H1 (cell line): Measurements from ENCODE around the gene IP6K1. TPM values are rescaled to one million over a fixed set of nuclear protein-coding genes. Genes with fewer than 3 reads are reported as not detected.

Experiments used
- CTCF ChIA-PET: fragments of 300-600 bp; sonication (Branson Sonifier 250); formaldehyde crosslinking; loops from one replicate; lab custom pipeline; 2021; ENCODE audit not compliant: partially characterized antibody; lab: Charles Lee
- POLR2A ChIA-PET: fragments of 300-600 bp; sonication (Branson Sonifier 250); formaldehyde crosslinking; loops from one replicate; lab custom pipeline; 2021; ENCODE audit warnings: inconsistent platforms; ENCODE audit not compliant: partially characterized antibody; lab: Charles Lee
- DNase-seq, 2 experiments: peaks; one replicate each; pipeline versions ENCODE4 v3.0.0 to v3.0.0-alpha.2; 2010 to 2022; ENCODE audit warnings: low spot score in 2 of 2, low read depth in 1 of 2, mixed read lengths in 1 of 2
- FAIRE-seq: peaks from 2 replicates; lab custom pipeline; 2011; peaks lifted over from hg19 to GRCh38; lab: Jason Lieb, UNC
- H2AFZ ChIP-seq: 2 replicates; pipeline ENCODE4 v1.8.1; 2012; ENCODE audit warnings: low read length, inconsistent platforms
- H2AK5ac ChIP-seq: 2 replicates; pipeline ENCODE4 v1.6.1; 2013; ENCODE audit warnings: low read depth, low read length
- H2BK120ac ChIP-seq: replicated peaks from 2 replicates; pipeline ENCODE3; 2013; ENCODE audit warnings: low read depth, low read length, inconsistent platforms
- H2BK12ac ChIP-seq: 2 replicates; pipeline ENCODE4 v1.6.1; 2013; ENCODE audit warnings: low read depth, low read length
- H2BK15ac ChIP-seq: 2 replicates; pipeline ENCODE4 v1.6.1; 2013; ENCODE audit warnings: low read length
- H2BK20ac ChIP-seq: 2 replicates; pipeline ENCODE4 v1.6.1; 2013; ENCODE audit warnings: low read length
- H2BK5ac ChIP-seq: 2 replicates; pipeline ENCODE4 v1.6.1; 2013; ENCODE audit warnings: low read depth, low read length
- H3K14ac ChIP-seq: 2 replicates; pipeline ENCODE4 v1.6.1; 2013; ENCODE audit warnings: inconsistent platforms; ENCODE audit not compliant: insufficient read length
- H3K18ac ChIP-seq: 2 replicates; pipeline ENCODE4 v1.6.1; 2013; ENCODE audit warnings: low read length; ENCODE audit errors: extremely low read depth
- H3K23ac ChIP-seq: 2 replicates; pipeline ENCODE4 v1.6.1; 2013; ENCODE audit warnings: inconsistent platforms; ENCODE audit not compliant: insufficient read length
- H3K23me2 ChIP-seq: 2 replicates; pipeline ENCODE4 v1.6.1; 2013; ENCODE audit warnings: low read depth, low read length
- H3K27ac ChIP-seq: 2 replicates; pipeline ENCODE4 v1.6.1; 2011; ENCODE audit warnings: low read depth, low read length, inconsistent platforms
- H3K27me3 ChIP-seq, 4 experiments: replicated peaks in 1 of 4; 1 replicate in 1 of 4; 2 replicates in 3 of 4; pipeline versions ENCODE4 v1.6.1 to v1.8.1; 2011 to 2013; ENCODE audit warnings: low read length in 3 of 4, mild to moderate bottlenecking in 3 of 4, inconsistent platforms in 2 of 4, mixed read lengths in 2 of 4, moderate library complexity in 1 of 4; ENCODE audit not compliant: control insufficient read depth in 3 of 4, insufficient read depth in 3 of 4; ENCODE audit errors: extremely low read depth in 1 of 4
- H3K36me3 ChIP-seq, 4 experiments: 2 replicates each; pipeline versions ENCODE4 v1.6.1 to v1.8.1; 2011 to 2013; ENCODE audit warnings: mild to moderate bottlenecking in 4 of 4, low read length in 3 of 4, moderate library complexity in 2 of 4, control low read depth in 1 of 4, inconsistent platforms in 1 of 4; ENCODE audit not compliant: insufficient read depth in 4 of 4, control insufficient read depth in 2 of 4
- H3K4ac ChIP-seq: replicated peaks from 2 replicates; pipeline ENCODE3; 2013; ENCODE audit warnings: low read length, low read depth, mixed read lengths, inconsistent platforms; ENCODE audit not compliant: insufficient read length
- H3K4me1 ChIP-seq, 4 experiments: replicated peaks in 1 of 4; 1 replicate in 1 of 4; 2 replicates in 3 of 4; pipeline versions ENCODE4 v1.6.1 to v1.8.1; 2011 to 2013; ENCODE audit warnings: low read length in 3 of 4, inconsistent platforms in 2 of 4, mixed read lengths in 1 of 4; ENCODE audit not compliant: insufficient read depth in 4 of 4, control insufficient read depth in 3 of 4
- H3K4me2 ChIP-seq, 2 experiments: 2 replicates each; pipeline versions ENCODE4 v1.6.1 to v1.8.1; 2011 to 2013; ENCODE audit warnings: low read depth in 2 of 2, low read length in 2 of 2, control low read depth in 1 of 2, inconsistent platforms in 1 of 2, mild to moderate bottlenecking in 1 of 2; ENCODE audit not compliant: insufficient read depth in 1 of 2
- H3K4me3 ChIP-seq, 4 experiments: fragments of 200-600, 300-600 bp in 1 of 4; sonication (generic), shearing (Covaris generic), sonication (Bioruptor Twin) in 1 of 4; 2 replicates each; pipeline versions ENCODE4 v1.5.1 to v1.8.1; 2011 to 2016; ENCODE audit warnings: low read length in 4 of 4, low read depth in 3 of 4, control low read depth in 2 of 4, inconsistent platforms in 2 of 4, mild to moderate bottlenecking in 2 of 4, mixed read lengths in 1 of 4, moderate library complexity in 1 of 4; ENCODE audit not compliant: insufficient read depth in 2 of 4; ENCODE audit errors: extremely low read depth in 1 of 4
- H3K56ac ChIP-seq: replicated peaks from 2 replicates; pipeline ENCODE3; 2013; ENCODE audit warnings: low read depth, mild to moderate bottlenecking, mixed read lengths, low read length, inconsistent platforms; ENCODE audit not compliant: insufficient read length
- H3K79me1 ChIP-seq: 2 replicates; pipeline ENCODE4 v1.6.1; 2013; ENCODE audit warnings: low read depth, low read length, control low read depth
- H3K79me2 ChIP-seq, 2 experiments: 2 replicates each; pipeline versions ENCODE4 v1.6.1 to v1.8.1; 2012 to 2013; ENCODE audit warnings: low read length in 2 of 2, mild to moderate bottlenecking in 2 of 2, inconsistent platforms in 1 of 2; ENCODE audit not compliant: insufficient read depth in 2 of 2, control insufficient read depth in 1 of 2
- H3K9ac ChIP-seq, 4 experiments: replicated peaks in 1 of 4; 1 replicate in 1 of 4; 2 replicates in 3 of 4; pipeline versions ENCODE4 v1.6.1 to v1.8.1; 2011 to 2013; ENCODE audit warnings: low read depth in 3 of 4, low read length in 3 of 4, control low read depth in 2 of 4, mild to moderate bottlenecking in 2 of 4, moderate library complexity in 2 of 4, inconsistent platforms in 1 of 4; ENCODE audit errors: extremely low read depth in 1 of 4
- H3K9me3 ChIP-seq, 2 experiments: 2 replicates each; pipeline versions ENCODE4 v1.6.1 to v1.8.1; 2012 to 2013; ENCODE audit warnings: mild to moderate bottlenecking in 2 of 2, moderate library complexity in 2 of 2, control low read depth in 1 of 2, inconsistent platforms in 1 of 2, low read depth in 1 of 2, low read length in 1 of 2, mixed read lengths in 1 of 2; ENCODE audit not compliant: insufficient read depth in 2 of 2
- H4K20me1 ChIP-seq, 2 experiments: replicated peaks in 1 of 2; 2 replicates each; pipeline versions ENCODE3 to v1.8.1; 2011 to 2013; ENCODE audit warnings: inconsistent platforms in 2 of 2, low read length in 2 of 2, mild to moderate bottlenecking in 1 of 2; ENCODE audit not compliant: insufficient read depth in 2 of 2, control insufficient read depth in 1 of 2
- H4K5ac ChIP-seq: 2 replicates; pipeline ENCODE4 v1.6.1; 2013; ENCODE audit warnings: low read length, low read depth, mixed read lengths, inconsistent platforms; ENCODE audit not compliant: insufficient read length
- H4K8ac ChIP-seq: 2 replicates; pipeline ENCODE4 v1.8.0; 2013; ENCODE audit warnings: mild to moderate bottlenecking, moderate library complexity, low read length, inconsistent platforms; ENCODE audit not compliant: insufficient read depth; ENCODE audit errors: extremely low read depth
- H4K91ac ChIP-seq: replicated peaks from 2 replicates; pipeline ENCODE3; 2013; ENCODE audit warnings: low read length, mixed read lengths, inconsistent platforms; ENCODE audit not compliant: insufficient read length
- ASH2L ChIP-seq: fragments of 200-600, 300-600 bp; sonication (generic); IDR thresholded peaks from one replicate; pipeline ENCODE4 v1.7.1; 2017; ENCODE audit warnings: low read length
- BACH1 ChIP-seq: IDR thresholded peaks from 2 replicates; pipeline ENCODE4 v1.6.1; 2012; ENCODE audit warnings: low read length, improper control_type of control experiment
- CBX8 ChIP-seq: fragments of 300-800, 300-1000 bp; sonication (generic); IDR thresholded peaks from 2 replicates; pipeline ENCODE4 v1.7.1; 2016; ENCODE audit warnings: low read depth, low read length, borderline replicate concordance
- CHD1 ChIP-seq: IDR thresholded peaks from 2 replicates; pipeline ENCODE4 v1.6.1; 2012; ENCODE audit warnings: low read depth, low read length, improper control_type of control experiment
- CHD2 ChIP-seq: IDR thresholded peaks from 2 replicates; pipeline ENCODE4 v1.6.1; 2012; ENCODE audit warnings: low read length, improper control_type of control experiment
- EGR1 ChIP-seq: IDR thresholded peaks from 2 replicates; pipeline ENCODE4 v1.6.1; 2011; ENCODE audit warnings: low read depth, low read length, borderline replicate concordance
- EP300 ChIP-seq, 2 experiments: IDR thresholded peaks; 1 replicate in 1 of 2; 2 replicates in 1 of 2; pipeline ENCODE4 v1.6.1; 2011 to 2012; ENCODE audit warnings: low read depth in 2 of 2, low read length in 2 of 2, mild to moderate bottlenecking in 2 of 2, borderline replicate concordance in 1 of 2, inconsistent platforms in 1 of 2, moderate library complexity in 1 of 2
- HDAC2 ChIP-seq, 2 experiments: fragments of 300-600 bp in 1 of 2; sonication (generic) in 1 of 2; IDR thresholded peaks; 2 replicates each; pipeline ENCODE4 v1.6.1; 2011 to 2012; ENCODE audit warnings: low read depth in 2 of 2, low read length in 2 of 2, mild to moderate bottlenecking in 2 of 2, moderate library complexity in 2 of 2, borderline replicate concordance in 1 of 2, inconsistent platforms in 1 of 2
- KDM1A ChIP-seq: fragments of 200-600, 300-600 bp; sonication (generic); IDR thresholded peaks from 2 replicates; pipeline ENCODE4 v1.7.1; 2016; ENCODE audit warnings: mild to moderate bottlenecking, low read length, borderline replicate concordance
- POLR2A ChIP-seq, 2 experiments: IDR thresholded peaks; 1 replicate in 1 of 2; 2 replicates in 1 of 2; pipeline ENCODE4 v1.6.1; 2011; ENCODE audit warnings: low read depth in 2 of 2, low read length in 2 of 2, mild to moderate bottlenecking in 2 of 2; ENCODE audit errors: control extremely low read depth in 1 of 2
- POLR2AphosphoS5 ChIP-seq: IDR thresholded peaks from 2 replicates; pipeline ENCODE4 v1.6.1; 2011; ENCODE audit warnings: low read depth, low read length
- RBBP5 ChIP-seq: IDR thresholded peaks from 2 replicates; pipeline ENCODE4 v1.7.1; 2012; ENCODE audit warnings: low read depth, mild to moderate bottlenecking, inconsistent platforms, low read length, moderate library complexity, borderline replicate concordance
- SIRT6 ChIP-seq: IDR thresholded peaks from one replicate; pipeline ENCODE4 v1.7.1; 2012; ENCODE audit warnings: low read length, inconsistent platforms
- SP1 ChIP-seq: IDR thresholded peaks from 2 replicates; pipeline ENCODE4 v1.6.1; 2011; ENCODE audit warnings: low read depth, low read length
- SP2 ChIP-seq: IDR thresholded peaks from 2 replicates; pipeline ENCODE4 v1.6.1; 2012; ENCODE audit warnings: mild to moderate bottlenecking, low read length, inconsistent platforms
- ZNF274 ChIP-seq: IDR thresholded peaks from 2 replicates; pipeline ENCODE4 v1.7.0; 2012; ENCODE audit warnings: low read length, borderline replicate concordance; ENCODE audit errors: extremely low read depth
- WGBS, 2 experiments: shearing (Covaris generic) in 1 of 2; methylation state at CpG; one replicate each; pipeline versions ENCODE4 v1.1.6 to v1.1.7; 2013 to 2015; ENCODE audit warnings: low lambda C conversion rate in 2 of 2, mixed read lengths in 2 of 2, inconsistent platforms in 1 of 2, low coverage in 1 of 2, missing lambda C conversion rate in 1 of 2; ENCODE audit not compliant: insufficient replicate concordance in 2 of 2, insufficient coverage in 1 of 2, insufficient read length in 1 of 2; ENCODE audit errors: extremely low coverage in 1 of 2, missing lambda C conversion rate in 1 of 2; 5-methylcytosine and 5-hydroxymethylcytosine counted together
- polyA plus RNA-seq, 7 experiments: library from polyadenylated mRNA; depleted of rRNA in 3 of 7; stranded (reverse) in 5 of 7; unstranded in 2 of 7; fragments of >200 nt in 5 of 7; fragments of 200-250 nt in 2 of 7; gene quantifications; 1 replicate in 5 of 7; 2 replicates in 1 of 7; 4 replicates in 1 of 7; pipeline versions ENCODE4 v1.2.1 to v1.2.3, GENCODE V29; 2011 to 2013; ENCODE audit warnings: missing spikeins in 2 of 7, mixed read lengths in 2 of 7
- total RNA-seq: library from RNA; stranded (reverse); fragmentation: NEBNext Ultra II Directional; extraction: Animal tissue kit (Norgen Biotek cat#: 25700); gene quantifications from 2 replicates; pipeline ENCODE4 v1.2.1, GENCODE V29; 2021

The IP6K1 gene
- total and polyA plus RNA-seq, 2 of the 8 experiments (the other 6 are each of a cell fraction or from before 2014, with no cell fraction given), result 31.5 to 35.2 TPM

DNA sequence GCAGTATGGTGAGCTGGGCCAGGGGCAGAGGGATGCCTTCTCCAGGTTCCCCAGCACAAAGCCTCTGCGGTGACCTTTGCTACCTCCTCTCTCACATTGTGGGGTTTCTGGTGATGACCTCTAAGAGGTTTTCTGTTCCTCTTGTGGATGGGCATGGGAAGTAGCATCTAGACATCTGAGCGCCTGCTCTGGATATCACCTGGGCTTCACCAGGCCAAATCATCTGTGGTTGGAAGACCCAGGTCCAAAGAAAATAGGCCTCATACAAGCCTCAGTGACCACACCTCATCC lies 105.2 kb downstream of the IP6K1 start:
- CTCF ChIA-PET, result interaction anchor here (0.6 to 2.3 kb wide), 4 partner anchors 20 to 208 kb away, joined by 3 to 6 read pairs (median 6); no protein-coding TSS in a partner anchor
- Histone ChIP-seq H2BK12ac (no peak overlapping the region), H4K5ac (no peak overlapping the region), H3K9ac (no peak overlapping the region), H3K27ac (no peak overlapping the region), H2BK5ac (no peak overlapping the region), H2BK20ac (no peak overlapping the region), H3K79me2 (no peaks in the 10 kb centered on the region), H3K4me2 (no peak overlapping the region), H3K4ac (no peak overlapping the region), H4K91ac (no peak overlapping the region), H3K4me1 (no peaks in the 10 kb centered on the region), H3K36me3 (peaks cover 45 to 73% (median 68%) of the 10 kb centered on the region in 4 experiments), H3K56ac (no peak overlapping the region), H3K18ac (no peak overlapping the region), H3K23ac (no peak overlapping the region), H3K4me3 (no peak overlapping the region), H3K79me1 (no peaks in the 10 kb centered on the region), H3K9me3 (no peaks in the 10 kb centered on the region), H3K14ac (no peak overlapping the region), H4K20me1 (peaks cover 0 to 21% of the 10 kb centered on the region in 2 experiments), H3K27me3 (peaks cover 0 to 3% (median 3%) of the 10 kb centered on the region in 4 experiments; a peak in 2 of 7 replicates), H3K23me2 (peaks cover 2% of the 10 kb centered on the region; the same call in 1 of the 2 replicates), H2BK15ac (no peak overlapping the region), H2AK5ac (no peak overlapping the region), H2AFZ (no peak overlapping the region), H4K8ac (no peak overlapping the region), H2BK120ac (no peak overlapping the region)
- POLR2A ChIA-PET, result interaction anchor here (1.1 to 1.5 kb wide), 2 partner anchors 33 to 58 kb away, joined by 3 read pairs; no protein-coding TSS in a partner anchor
- 100% methylated on average over 2 of the region's 2 CpGs; no CpG with 5 or more reads in 1 of the 2 experiments for WGBS, 2 experiments
- no peak for FAIRE-seq
- DNase-seq, result no peak
- TF ChIP-seq SP1 (no peak), CHD1 (no peak), POLR2AphosphoS5 (no peak), EP300 (IDR thresholded peaks at IDR 0.05; ENCODE audit: borderline replicate concordance in 1 of 2, low read depth in 2 of 2, low read length in 2 of 2) (no peak), POLR2A (IDR thresholded peaks at IDR 0.05; ENCODE audit: control extremely low read depth in 1 of 2, low read depth in 2 of 2, low read length in 2 of 2) (no peak), SP2 (no peak), HDAC2 (IDR thresholded peaks at IDR 0.05; ENCODE audit: borderline replicate concordance in 1 of 2, low read depth in 2 of 2, low read length in 2 of 2) (no peak), ASH2L (no peak), CBX8 (no peak), ZNF274 (no peak), EGR1 (no peak), CHD2 (no peak), BACH1 (no peak), SIRT6 (no peak), RBBP5 (no peak), KDM1A (no peak)
